Measurements from ENCODE around the gene SLC38A1. TPM values are rescaled to one million over a fixed set of nuclear protein-coding genes. Genes with fewer than 3 reads are reported as not detected.

SLC38A1 gene
- total RNA-seq, 4 donors from 2014 or later, result 237 to 472 (median 339) TPM

GRCh38 chr12:46209914-46210872, 58.6 kb downstream of the SLC38A1 start:
- Histone ChIP-seq H3K4me1 (peaks cover 36 to 51% of the 10 kb centered on the region in 2 donors), H3K27ac (peak overlapping the region; percentile 45 to 76 (median 69)), H3K36me3 (peaks cover 0 to 33% of the 10 kb centered on the region in 2 donors), H3K9me3 (no peaks in the 10 kb centered on the region), H3K4me3 (no peak overlapping the region), H3K27me3 (no peaks in the 10 kb centered on the region)
- ATAC-seq (peak; percentile 76 to 86), DNase-seq (peak; percentile 68 to 83)
- in situ Hi-C loops (cut with MboI; ENCODE audit: low sequenced_read_pairs in 4 of 4) (no loop called here), intact Hi-C loops (cut with DNase I; ENCODE audit: low total_unique reads) (loop anchor here (5.0 kb wide), 1 partner anchor 52 kb away; no protein-coding TSS in a partner anchor)
- TF ChIP-seq POLR2A (IDR thresholded peaks at IDR 0.05), result peak in 1 of 2 donors; percentile 35
- no peak for TF ChIP-seq CTCF (IDR thresholded peaks at IDR 0.05 in 4 of 5, conservative IDR thresholded peaks at IDR 0.05 in 1 of 5)

GRCh38 chr12:46209170-46209569, 59.7 kb downstream of the SLC38A1 start:
- Histone ChIP-seq H3K27ac (peak overlapping the region; percentile 45 to 76 (median 69)), H3K4me1 (peaks cover 36 to 51% of the 10 kb centered on the region in 2 donors), H3K9me3 (no peaks in the 10 kb centered on the region), H3K4me3 (no peak overlapping the region), H3K27me3 (no peaks in the 10 kb centered on the region), H3K36me3 (peaks cover 0 to 44% of the 10 kb centered on the region in 2 donors)
- DNase-seq, result no peak
- intact Hi-C loops (cut with DNase I; ENCODE audit: low total_unique reads) (no loop called here), in situ Hi-C loops (cut with MboI; ENCODE audit: low sequenced_read_pairs in 4 of 4) (no loop called here)
- TF ChIP-seq POLR2A (IDR thresholded peaks at IDR 0.05), result no peak
- no peak for TF ChIP-seq CTCF (IDR thresholded peaks at IDR 0.05 in 4 of 5, conservative IDR thresholded peaks at IDR 0.05 in 1 of 5)
- ATAC-seq, result no peak

GRCh38 chr12:46208370-46208769, 60.5 kb downstream of the SLC38A1 start:
- H3K9me3 ChIP-seq, result no peaks in the 10 kb centered on the region
- DNase-seq (no peak), ATAC-seq (no peak)
- intact Hi-C loops (cut with DNase I; ENCODE audit: low total_unique reads), result no loop called here
- no peaks in the 10 kb centered on the region for H3K27me3 ChIP-seq
- H3K4me1 ChIP-seq, result peaks cover 36 to 51% of the 10 kb centered on the region in 2 donors
- H3K4me3 ChIP-seq, result no peak overlapping the region
- peak overlapping the region in 3 of 4 donors; percentile 63 to 76 (median 75) for H3K27ac ChIP-seq
- in situ Hi-C loops (cut with MboI; ENCODE audit: low sequenced_read_pairs in 4 of 4), result no loop called here
- peaks cover 0 to 52% of the 10 kb centered on the region in 2 donors for H3K36me3 ChIP-seq
- TF ChIP-seq POLR2A (IDR thresholded peaks at IDR 0.05), result no peak
- TF ChIP-seq CTCF (IDR thresholded peaks at IDR 0.05 in 4 of 5, conservative IDR thresholded peaks at IDR 0.05 in 1 of 5), result no peak

GRCh38 chr12:46207644-46208043, 61.2 kb downstream of the SLC38A1 start:
- no peaks in the 10 kb centered on the region for H3K9me3 ChIP-seq
- peaks cover 0 to 54% of the 10 kb centered on the region in 2 donors for H3K36me3 ChIP-seq
- no peak overlapping the region for H3K4me3 ChIP-seq
- ATAC-seq (no peak), DNase-seq (no peak)
- H3K27me3 ChIP-seq, result no peaks in the 10 kb centered on the region
- in situ Hi-C loops (cut with MboI; ENCODE audit: low sequenced_read_pairs in 4 of 4) (no loop called here), intact Hi-C loops (cut with DNase I; ENCODE audit: low total_unique reads) (no loop called here)
- TF ChIP-seq POLR2A (IDR thresholded peaks at IDR 0.05), result no peak
- TF ChIP-seq CTCF (IDR thresholded peaks at IDR 0.05 in 4 of 5, conservative IDR thresholded peaks at IDR 0.05 in 1 of 5), result no peak
- peak overlapping the region in 2 of 4 donors; percentile 12 to 27 for H3K27ac ChIP-seq
- peaks cover 34 to 51% of the 10 kb centered on the region in 2 donors for H3K4me1 ChIP-seq
